ENCODE measurements around the gene AIP. TPM values are rescaled to one million over a fixed set of nuclear protein-coding genes. Genes with fewer than 3 reads are reported as not detected.
A peak's percentile ranks its signal among the peaks of the same experiment; 100 is the strongest.

AIP gene
- total RNA-seq, 1 experiment from 2014 or later, result 35.6 TPM

- H2BK12ac ChIP-seq (ENCODE audit: insufficient read length, low read depth, low read length), result no peak overlapping the region
- H3K18ac ChIP-seq (ENCODE audit: insufficient read length, low read depth, low read length), result no peak overlapping the region
- no peak overlapping the region for H2BK15ac ChIP-seq (ENCODE audit: low read depth, low read length)
- no peak overlapping the region for H4K5ac ChIP-seq (ENCODE audit: insufficient read length, low read depth, low read length)
- H3K9me3 Mint-ChIP-seq, result no peaks in the 10 kb centered on the region; a peak in 1 of 5 replicates
- H2BK5ac ChIP-seq (ENCODE audit: insufficient read length, low read length), result no peak overlapping the region
- H3K23me2 ChIP-seq (ENCODE audit: insufficient read length, low read depth, low read length, poor library complexity, severe bottlenecking), result peaks cover 12% of the 10 kb centered on the region
- H3K27ac ChIP-seq (ENCODE audit: insufficient read length, low read depth, low read length), result no peak overlapping the region
- H2AFZ ChIP-seq (ENCODE audit: low read length), result no peak overlapping the region
- H3K56ac ChIP-seq (ENCODE audit: insufficient read length, low read depth, low read length), result no peak overlapping the region
- H3K36me3 Mint-ChIP-seq (ENCODE audit: insufficient read depth in 1 of 3, low read depth in 3 of 3), result peaks cover 10 to 29% (median 19%) of the 10 kb centered on the region in 3 experiments
- no peaks in the 10 kb centered on the region for H4K20me1 ChIP-seq (ENCODE audit: control insufficient read depth, insufficient read depth, insufficient read length)
- H3T11ph ChIP-seq (ENCODE audit: low read length), result no peak overlapping the region
- no peak overlapping the region for H4K91ac ChIP-seq (ENCODE audit: insufficient read length, low read depth, low read length)
- no peak for TF ChIP-seq CTCF (conservative IDR thresholded peaks at IDR 0.05)
- H3K79me2 ChIP-seq (ENCODE audit: insufficient read depth, low read length), result no peaks in the 10 kb centered on the region
- no peak overlapping the region for H2AK5ac ChIP-seq (ENCODE audit: insufficient read length, low read length)
- H3K4me1 Mint-ChIP-seq, result peaks cover 13 to 24% of the 10 kb centered on the region in 2 experiments
- H3K14ac ChIP-seq (ENCODE audit: insufficient read depth, low read length), result no peak overlapping the region
- no peak overlapping the region for H3K27ac Mint-ChIP-seq
- H3K23ac ChIP-seq (ENCODE audit: insufficient read length, low read depth, low read length), result no peak overlapping the region
- H3K79me1 ChIP-seq (ENCODE audit: insufficient read depth, low read depth, low read length, poor library complexity, severe bottlenecking), result no peaks in the 10 kb centered on the region
- no peaks in the 10 kb centered on the region for H3K27me3 ChIP-seq (ENCODE audit: insufficient read depth, low read length)
- no peak overlapping the region for H2BK20ac ChIP-seq (ENCODE audit: low read depth, low read length, poor library complexity, severe bottlenecking)
- H3K4me3 Mint-ChIP-seq, result peak overlapping the region; percentile 54 to 74
- peak overlapping the region; percentile 88 for H3K4me2 ChIP-seq (ENCODE audit: insufficient read depth, insufficient read length, low read length)
- WGBS (ENCODE audit: extremely low coverage, insufficient read length, low lambda C conversion rate), result no CpG with 5 or more reads among the region's 19 CpGs
- no peak overlapping the region for H4K8ac ChIP-seq (replicated peaks; ENCODE audit: insufficient read length, low read depth, low read length)
- no peak overlapping the region for H3K4ac ChIP-seq (ENCODE audit: low read depth, low read length)
- H3K4me1 ChIP-seq (ENCODE audit: insufficient read depth, low read length), result no peaks in the 10 kb centered on the region
- DNase-seq, result no peak
- no peaks in the 10 kb centered on the region for H3K9me3 ChIP-seq (ENCODE audit: control insufficient read depth, low read depth, low read length)
- peaks cover 10% of the 10 kb centered on the region for H3K27me3 Mint-ChIP-seq (ENCODE audit: low read depth)
- H2BK120ac ChIP-seq (ENCODE audit: low read depth, low read length, poor library complexity, severe bottlenecking), result no peak overlapping the region
- no peak overlapping the region for H3K9ac ChIP-seq (ENCODE audit: extremely low read depth, insufficient read length, low read length)
These were observed 20.5 kb downstream of the AIP start for GRCh38 chr11:67503119-67504004.

Measured in H9 (cell line).